GM12864 (cell line): Measurements from ENCODE around the gene SUPT3H.
"Not testable (repeated sequence)": the region's sequence is repeated elsewhere in the genome, so short reads cannot be mapped to it uniquely, and the experiment has no call there.

Experiments used
- DNase-seq: peaks from one replicate; pipeline ENCODE4 v3.0.0-alpha.2; 2011; ENCODE audit warnings: low read depth
- H3K4me3 ChIP-seq: 2 replicates; pipeline ENCODE4 v1.5.1; 2011; ENCODE audit warnings: mild to moderate bottlenecking, low read depth, low read length, control low read depth
- CTCF ChIP-seq: IDR thresholded peaks from 2 replicates; pipeline ENCODE4 v1.5.1; 2011; ENCODE audit warnings: low read depth, mild to moderate bottlenecking, moderate library complexity, low read length, control low read depth, inconsistent platforms; ENCODE audit errors: missing control alignments

The SUPT3H gene

GRCh38 chr6:45148711-45149341 lies 228.9 kb downstream of the SUPT3H start:
- no peak overlapping the region for H3K4me3 ChIP-seq
- TF ChIP-seq CTCF = no peak
- DNase-seq = no peak

GRCh38 chr6:45148278-45148677 lies 229.5 kb downstream of the SUPT3H start:
- no peak overlapping the region for H3K4me3 ChIP-seq
- no peak for DNase-seq
- no peak for TF ChIP-seq CTCF

- not testable (repeated sequence) for H3K4me3 ChIP-seq, DNase-seq
These were observed 232.1 kb downstream of the SUPT3H start for GRCh38 chr6:45145658-45146057.

GRCh38 chr6:45138765-45139164 lies 239.0 kb downstream of the SUPT3H start:
- no peak overlapping the region for H3K4me3 ChIP-seq
- TF ChIP-seq CTCF = no peak
- DNase-seq = no peak

GRCh38 chr6:45136495-45136894 lies 241.2 kb downstream of the SUPT3H start:
- no peak for DNase-seq
- TF ChIP-seq CTCF = no peak
- H3K4me3 ChIP-seq = no peak overlapping the region

GRCh38 chr6:45132658-45133294 lies 245.0 kb downstream of the SUPT3H start:
- no peak for DNase-seq
- no peak overlapping the region for H3K4me3 ChIP-seq
- TF ChIP-seq CTCF = no peak

- H3K4me3 ChIP-seq = no peak overlapping the region
- DNase-seq = no peak
- TF ChIP-seq CTCF = no peak
These were observed 245.7 kb downstream of the SUPT3H start for GRCh38 chr6:45132059-45132458.
